ENCODE measurements around the gene EDEM3.

The EDEM3 gene

DNA sequence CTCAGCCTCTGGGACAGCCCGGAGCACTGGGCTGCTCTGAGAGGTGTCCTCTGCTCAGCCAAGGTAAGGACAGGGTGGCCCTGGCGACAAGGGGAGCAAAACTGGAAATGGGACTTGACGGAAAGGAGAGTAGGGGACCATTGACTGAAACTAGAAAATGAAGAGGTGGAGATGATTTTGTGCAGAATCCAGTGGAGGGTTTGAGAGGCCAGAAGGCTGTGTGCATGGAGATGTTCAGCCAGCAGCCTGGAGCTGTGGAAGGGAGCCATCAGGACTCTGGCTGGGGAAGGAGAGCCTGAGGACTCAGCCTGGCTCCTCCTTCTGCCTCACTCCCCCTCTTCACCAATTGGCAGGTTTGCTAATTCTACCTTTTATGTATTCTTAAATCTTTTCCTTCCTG is 114.2 kb downstream of the EDEM3 start:
- Histone ChIP-seq H3K4me1 (ENCODE audit: control insufficient read depth, insufficient read depth, low read length) (no peaks in the 10 kb centered on the region), H3K27me3 (ENCODE audit: control insufficient read depth in 1 of 2, insufficient read depth in 2 of 2, low read length in 2 of 2) (peaks cover 2 to 3% of the 10 kb centered on the region in 2 donors), H3K9me3 (ENCODE audit: control insufficient read depth in 2 of 2, low read length in 2 of 2) (no peaks in the 10 kb centered on the region), H3K9ac (ENCODE audit: low read length in 2 of 2) (no peak overlapping the region), H3K27ac (ENCODE audit: low read length) (no peak overlapping the region), H3K4me3 (ENCODE audit: low read length in 2 of 2) (no peak overlapping the region), H3K36me3 (ENCODE audit: control insufficient read depth in 2 of 2, insufficient read depth in 2 of 2, low read length in 2 of 2) (no peaks in the 10 kb centered on the region)

Measured in stomach smooth muscle (tissue), 2 donors.